ENCODE measurements around the gene MCM9.

The MCM9 gene

GRCh38 chr6:118903138-118903537, 31.8 kb downstream of the MCM9 start:
- H3K27me3 ChIP-seq (ENCODE audit: control insufficient read depth, insufficient read depth, low read length) = no peaks in the 10 kb centered on the region
- no peak overlapping the region for H3K9ac ChIP-seq (ENCODE audit: low read depth, low read length)
- no peaks in the 10 kb centered on the region for H3K4me1 ChIP-seq (ENCODE audit: control insufficient read depth, insufficient read depth, low read length)
- no peak overlapping the region for H3K4me3 ChIP-seq (ENCODE audit: low read depth, low read length)
- no peaks in the 10 kb centered on the region for H3K9me3 ChIP-seq (ENCODE audit: control insufficient read depth, insufficient read depth, low read length)
- peaks cover 4% of the 10 kb centered on the region for H3K36me3 ChIP-seq (ENCODE audit: control insufficient read depth, insufficient read depth, low read length)

GRCh38 chr6:118902726-118903125, 32.2 kb downstream of the MCM9 start:
- Histone ChIP-seq H3K4me1 (ENCODE audit: control insufficient read depth, insufficient read depth, low read length) (no peaks in the 10 kb centered on the region), H3K36me3 (ENCODE audit: control insufficient read depth, insufficient read depth, low read length) (no peaks in the 10 kb centered on the region), H3K9ac (ENCODE audit: low read depth, low read length) (no peak overlapping the region), H3K9me3 (ENCODE audit: control insufficient read depth, insufficient read depth, low read length) (no peaks in the 10 kb centered on the region), H3K4me3 (ENCODE audit: low read depth, low read length) (no peak overlapping the region), H3K27me3 (ENCODE audit: control insufficient read depth, insufficient read depth, low read length) (no peaks in the 10 kb centered on the region)

GRCh38 chr6:118899948-118900347, 35.0 kb downstream of the MCM9 start:
- H3K36me3 ChIP-seq (ENCODE audit: control insufficient read depth, insufficient read depth, low read length) = no peaks in the 10 kb centered on the region
- H3K9me3 ChIP-seq (ENCODE audit: control insufficient read depth, insufficient read depth, low read length) = no peaks in the 10 kb centered on the region
- H3K4me1 ChIP-seq (ENCODE audit: control insufficient read depth, insufficient read depth, low read length) = no peaks in the 10 kb centered on the region
- no peak overlapping the region for H3K4me3 ChIP-seq (ENCODE audit: low read depth, low read length)
- no peaks in the 10 kb centered on the region for H3K27me3 ChIP-seq (ENCODE audit: control insufficient read depth, insufficient read depth, low read length)
- no peak overlapping the region for H3K9ac ChIP-seq (ENCODE audit: low read depth, low read length)

- Histone ChIP-seq H3K4me1 (ENCODE audit: control insufficient read depth, insufficient read depth, low read length) (no peaks in the 10 kb centered on the region), H3K9me3 (ENCODE audit: control insufficient read depth, insufficient read depth, low read length) (no peaks in the 10 kb centered on the region), H3K36me3 (ENCODE audit: control insufficient read depth, insufficient read depth, low read length) (no peaks in the 10 kb centered on the region), H3K27me3 (ENCODE audit: control insufficient read depth, insufficient read depth, low read length) (no peaks in the 10 kb centered on the region), H3K4me3 (ENCODE audit: low read depth, low read length) (no peak overlapping the region), H3K9ac (ENCODE audit: low read depth, low read length) (no peak overlapping the region)
Measured at GRCh38 chr6:118897386-118897785, 37.6 kb downstream of the MCM9 start.

- peak overlapping the region; percentile 38 for H3K9ac ChIP-seq (ENCODE audit: low read depth, low read length)
- H3K27me3 ChIP-seq (ENCODE audit: control insufficient read depth, insufficient read depth, low read length) = no peaks in the 10 kb centered on the region
- no peaks in the 10 kb centered on the region for H3K9me3 ChIP-seq (ENCODE audit: control insufficient read depth, insufficient read depth, low read length)
- H3K4me1 ChIP-seq (ENCODE audit: control insufficient read depth, insufficient read depth, low read length) = no peaks in the 10 kb centered on the region
- H3K36me3 ChIP-seq (ENCODE audit: control insufficient read depth, insufficient read depth, low read length) = no peaks in the 10 kb centered on the region
- H3K4me3 ChIP-seq (ENCODE audit: low read depth, low read length) = peak overlapping the region; percentile 83
Measured at GRCh38 chr6:118896339-118897136, 38.4 kb downstream of the MCM9 start.

- H3K4me3 ChIP-seq (ENCODE audit: low read depth, low read length) = peak overlapping the region; percentile 83
- no peaks in the 10 kb centered on the region for H3K27me3 ChIP-seq (ENCODE audit: control insufficient read depth, insufficient read depth, low read length)
- H3K9me3 ChIP-seq (ENCODE audit: control insufficient read depth, insufficient read depth, low read length) = no peaks in the 10 kb centered on the region
- peak overlapping the region; percentile 38 for H3K9ac ChIP-seq (ENCODE audit: low read depth, low read length)
- H3K4me1 ChIP-seq (ENCODE audit: control insufficient read depth, insufficient read depth, low read length) = no peaks in the 10 kb centered on the region
- H3K36me3 ChIP-seq (ENCODE audit: control insufficient read depth, insufficient read depth, low read length) = no peaks in the 10 kb centered on the region
Measured at GRCh38 chr6:118895859-118896258, 39.1 kb downstream of the MCM9 start.

GRCh38 chr6:118895261-118895560, 39.7 kb downstream of the MCM9 start:
- Histone ChIP-seq H3K27me3 (ENCODE audit: control insufficient read depth, insufficient read depth, low read length) (no peaks in the 10 kb centered on the region), H3K9me3 (ENCODE audit: control insufficient read depth, insufficient read depth, low read length) (no peaks in the 10 kb centered on the region), H3K4me3 (ENCODE audit: low read depth, low read length) (peak overlapping the region; percentile 83), H3K9ac (ENCODE audit: low read depth, low read length) (peak overlapping the region; percentile 82), H3K4me1 (ENCODE audit: control insufficient read depth, insufficient read depth, low read length) (no peaks in the 10 kb centered on the region), H3K36me3 (ENCODE audit: control insufficient read depth, insufficient read depth, low read length) (no peaks in the 10 kb centered on the region)

- H3K4me1 ChIP-seq (ENCODE audit: control insufficient read depth, insufficient read depth, low read length) = no peaks in the 10 kb centered on the region
- no peaks in the 10 kb centered on the region for H3K9me3 ChIP-seq (ENCODE audit: control insufficient read depth, insufficient read depth, low read length)
- peak overlapping the region; percentile 83 for H3K4me3 ChIP-seq (ENCODE audit: low read depth, low read length)
- peak overlapping the region; percentile 82 for H3K9ac ChIP-seq (ENCODE audit: low read depth, low read length)
- H3K27me3 ChIP-seq (ENCODE audit: control insufficient read depth, insufficient read depth, low read length) = no peaks in the 10 kb centered on the region
- H3K36me3 ChIP-seq (ENCODE audit: control insufficient read depth, insufficient read depth, low read length) = no peaks in the 10 kb centered on the region
Measured at GRCh38 chr6:118894425-118895260, 40.3 kb downstream of the MCM9 start.

- Histone ChIP-seq H3K4me1 (ENCODE audit: control insufficient read depth, insufficient read depth, low read length) (no peaks in the 10 kb centered on the region), H3K4me3 (ENCODE audit: low read depth, low read length) (peak within 1 kb of the TSS; percentile 83), H3K9ac (ENCODE audit: low read depth, low read length) (peak within 1 kb of the TSS; percentile 82), H3K9me3 (ENCODE audit: control insufficient read depth, insufficient read depth, low read length) (no peaks in the 10 kb centered on the region), H3K36me3 (ENCODE audit: control insufficient read depth, insufficient read depth, low read length) (no peaks in the 10 kb centered on the region), H3K27me3 (ENCODE audit: control insufficient read depth, insufficient read depth, low read length) (no peaks in the 10 kb centered on the region)
Measured at GRCh38 chr6:118893807-118894424, 41.0 kb downstream of the MCM9 start, which contains the start of gene ASF1A. ASF1A (plus strand) TSS chr6:118894152; CDS start chr6:118894414, 262 bp downstream.

GRCh38 chr6:118893064-118893806, 41.7 kb downstream of the MCM9 start:
- Histone ChIP-seq H3K9ac (ENCODE audit: low read depth, low read length) (peak overlapping the region; percentile 78), H3K36me3 (ENCODE audit: control insufficient read depth, insufficient read depth, low read length) (no peaks in the 10 kb centered on the region), H3K27me3 (ENCODE audit: control insufficient read depth, insufficient read depth, low read length) (no peaks in the 10 kb centered on the region), H3K4me1 (ENCODE audit: control insufficient read depth, insufficient read depth, low read length) (no peaks in the 10 kb centered on the region), H3K9me3 (ENCODE audit: control insufficient read depth, insufficient read depth, low read length) (no peaks in the 10 kb centered on the region), H3K4me3 (ENCODE audit: low read depth, low read length) (peak overlapping the region; percentile 78)

GRCh38 chr6:118892355-118892991, 42.5 kb downstream of the MCM9 start:
- Histone ChIP-seq H3K9me3 (ENCODE audit: control insufficient read depth, insufficient read depth, low read length) (no peaks in the 10 kb centered on the region), H3K4me1 (ENCODE audit: control insufficient read depth, insufficient read depth, low read length) (no peaks in the 10 kb centered on the region), H3K27me3 (ENCODE audit: control insufficient read depth, insufficient read depth, low read length) (no peaks in the 10 kb centered on the region)

More at GRCh38 chr6:118892355-118892991, 42.5 kb downstream of the MCM9 start:
- Histone ChIP-seq H3K36me3 (ENCODE audit: control insufficient read depth, insufficient read depth, low read length) (no peaks in the 10 kb centered on the region), H3K4me3 (ENCODE audit: low read depth, low read length) (peak overlapping the region; percentile 78), H3K9ac (ENCODE audit: low read depth, low read length) (no peak overlapping the region)

Measured in iPS-15b (cell line).